ENCODE results near the gene ETV6.

ETV6 gene

GRCh38 chr12:11672256-11673191 is 23.1 kb downstream of the ETV6 start:
- DNase-seq (ENCODE audit: extremely low spot score) = no peak
- ChIA-PET POLR2A (no interaction called here), CTCF (interaction anchor here (0.8 to 1.4 kb wide), 2 partner anchors 11 to 21 kb away, joined by 3 to 5 read pairs; no protein-coding TSS in a partner anchor)
- no peak for TF ChIP-seq CTCF (IDR thresholded peaks at IDR 0.05; ENCODE audit: control extremely low read depth, extremely low read depth, low read depth, missing control alignments)

GRCh38 chr12:11673666-11674461 is 24.4 kb downstream of the ETV6 start:
- ChIA-PET CTCF (interaction anchor here (1.2 to 1.4 kb wide), 2 partner anchors 8 to 13 kb away, joined by 4 to 8 read pairs; no protein-coding TSS in a partner anchor), POLR2A (no interaction called here)
- TF ChIP-seq CTCF (IDR thresholded peaks at IDR 0.05; ENCODE audit: control extremely low read depth, extremely low read depth, low read depth, missing control alignments) = no peak

GRCh38 chr12:11674894-11675390 is 25.5 kb downstream of the ETV6 start:
- TF ChIP-seq CTCF (IDR thresholded peaks at IDR 0.05; ENCODE audit: control extremely low read depth, extremely low read depth, low read depth, missing control alignments) = no peak
- ChIA-PET POLR2A (no interaction called here), CTCF (interaction anchor here (1.2 to 1.4 kb wide), 2 partner anchors 9 to 11 kb away, joined by 4 to 8 read pairs; no protein-coding TSS in a partner anchor)
- no peak for DNase-seq (ENCODE audit: extremely low spot score)

More at GRCh38 chr12:11673666-11674461, 24.4 kb downstream of the ETV6 start:
- DNase-seq (ENCODE audit: extremely low spot score) = no peak

GRCh38 chr12:11676052-11676451 is 26.6 kb downstream of the ETV6 start:
- no peak for TF ChIP-seq CTCF (IDR thresholded peaks at IDR 0.05; ENCODE audit: control extremely low read depth, extremely low read depth, low read depth, missing control alignments)
- no peak for DNase-seq (ENCODE audit: extremely low spot score)
- CTCF ChIA-PET = no interaction called here
- POLR2A ChIA-PET = no interaction called here

GRCh38 chr12:11677093-11677492 is 27.6 kb downstream of the ETV6 start:
- CTCF ChIA-PET = no interaction called here
- TF ChIP-seq CTCF (IDR thresholded peaks at IDR 0.05; ENCODE audit: control extremely low read depth, extremely low read depth, low read depth, missing control alignments) = no peak
- no peak for DNase-seq (ENCODE audit: extremely low spot score)
- POLR2A ChIA-PET = no interaction called here

GRCh38 chr12:11677752-11678151 is 28.3 kb downstream of the ETV6 start:
- no peak for TF ChIP-seq CTCF (IDR thresholded peaks at IDR 0.05; ENCODE audit: control extremely low read depth, extremely low read depth, low read depth, missing control alignments)
- no peak for DNase-seq (ENCODE audit: extremely low spot score)
- CTCF ChIA-PET = interaction anchor here (1.6 kb wide), 1 partner anchor 13 kb away, joined by 6 read pairs; no protein-coding TSS in a partner anchor
- POLR2A ChIA-PET = no interaction called here

Data from GM10248 (cell line).